ENCODE results near the gene PALLD.

PALLD gene

GRCh38 chr4:168859888-168860694 lies 363.2 kb downstream of the PALLD start:
- no peak for DNase-seq

- DNase-seq = no peak
Measured at GRCh38 chr4:168860827-168861226, 364.0 kb downstream of the PALLD start.

- DNase-seq = no peak
Measured at GRCh38 chr4:168863719-168864647, 367.1 kb downstream of the PALLD start.

- no peak for DNase-seq
Measured at GRCh38 chr4:168864821-168865541, 368.1 kb downstream of the PALLD start.

- DNase-seq = no peak
Measured at GRCh38 chr4:168865854-168866253, 369.0 kb downstream of the PALLD start.

GRCh38 chr4:168866635-168867034 lies 369.8 kb downstream of the PALLD start:
- DNase-seq = no peak

GRCh38 chr4:168867128-168867527 lies 370.3 kb downstream of the PALLD start:
- no peak for DNase-seq

- no peak for DNase-seq
Measured at GRCh38 chr4:168868044-168868781, 371.4 kb downstream of the PALLD start.

GRCh38 chr4:168868802-168869201 lies 371.9 kb downstream of the PALLD start:
- DNase-seq = no peak

GRCh38 chr4:168870004-168870403 lies 373.2 kb downstream of the PALLD start:
- DNase-seq = no peak

- DNase-seq = no peak
Measured at GRCh38 chr4:168871632-168872031, 374.8 kb downstream of the PALLD start.

- no peak for DNase-seq
Measured at GRCh38 chr4:168874083-168874482, 377.2 kb downstream of the PALLD start.

GRCh38 chr4:168876106-168876505 lies 379.3 kb downstream of the PALLD start:
- no peak for DNase-seq

- DNase-seq = peak; percentile 19
Measured at GRCh38 chr4:168877511-168878491, 380.9 kb downstream of the PALLD start.

- no peak for DNase-seq
Measured at GRCh38 chr4:168878623-168879022, 381.8 kb downstream of the PALLD start.

GRCh38 chr4:168879188-168879587 lies 382.3 kb downstream of the PALLD start:
- DNase-seq = no peak

GRCh38 chr4:168880072-168880675 lies 383.3 kb downstream of the PALLD start:
- DNase-seq = no peak

GRCh38 chr4:168880811-168881595 lies 384.2 kb downstream of the PALLD start:
- DNase-seq = no peak

- no peak for DNase-seq
Measured at GRCh38 chr4:168881781-168882420, 385.0 kb downstream of the PALLD start.

All from activated gamma-delta T cell (primary cell).